Vagina (tissue), 2 donors: Measurements from ENCODE around the gene THAP12.

Experiments used
- CTCF ChIP-seq, 3 experiments: fragments of 450-650 bp in 2 of 3; fragments of 200-600 bp in 1 of 3; sonication (generic) in 1 of 3; IDR thresholded peaks; one replicate each; pipeline ENCODE4 v1.5.1; 2017 to 2019; ENCODE audit warnings: antibody characterized with exemption in 3 of 3, mild to moderate bottlenecking in 2 of 3, moderate library complexity in 2 of 3
- POLR2A ChIP-seq, 2 donors: fragments of 450-650 bp; IDR thresholded peaks; one replicate each; pipeline ENCODE4 v1.6.1; 2017; ENCODE audit warnings: antibody characterized with exemption in 2 of 2, mild to moderate bottlenecking in 2 of 2, moderate library complexity in 2 of 2
- POLR2AphosphoS5 ChIP-seq, 2 donors: sonication (generic); formaldehyde crosslinking; IDR thresholded peaks; one replicate each; pipeline ENCODE4 v1.9.0; 2017; ENCODE audit warnings: antibody characterized with exemption in 2 of 2, mild to moderate bottlenecking in 2 of 2, low read depth in 1 of 2; ENCODE audit not compliant: insufficient read depth in 1 of 2

GRCh38 chr11:76337923-76338322 lies 43.0 kb downstream of the THAP12 start:
- TF ChIP-seq POLR2A (IDR thresholded peaks at IDR 0.05) (no peak), CTCF (IDR thresholded peaks at IDR 0.05) (no peak), POLR2AphosphoS5 (IDR thresholded peaks at IDR 0.05; ENCODE audit: insufficient read depth in 1 of 2, low read depth in 1 of 2) (no peak)
